ENCODE data around the gene KCNG3. TPM values are rescaled to one million over a fixed set of nuclear protein-coding genes. Genes with fewer than 3 reads are reported as not detected.

KCNG3 gene
- total RNA-seq, result 1 to 10 TPM; 1.8 to 6.9 TPM

DNA sequence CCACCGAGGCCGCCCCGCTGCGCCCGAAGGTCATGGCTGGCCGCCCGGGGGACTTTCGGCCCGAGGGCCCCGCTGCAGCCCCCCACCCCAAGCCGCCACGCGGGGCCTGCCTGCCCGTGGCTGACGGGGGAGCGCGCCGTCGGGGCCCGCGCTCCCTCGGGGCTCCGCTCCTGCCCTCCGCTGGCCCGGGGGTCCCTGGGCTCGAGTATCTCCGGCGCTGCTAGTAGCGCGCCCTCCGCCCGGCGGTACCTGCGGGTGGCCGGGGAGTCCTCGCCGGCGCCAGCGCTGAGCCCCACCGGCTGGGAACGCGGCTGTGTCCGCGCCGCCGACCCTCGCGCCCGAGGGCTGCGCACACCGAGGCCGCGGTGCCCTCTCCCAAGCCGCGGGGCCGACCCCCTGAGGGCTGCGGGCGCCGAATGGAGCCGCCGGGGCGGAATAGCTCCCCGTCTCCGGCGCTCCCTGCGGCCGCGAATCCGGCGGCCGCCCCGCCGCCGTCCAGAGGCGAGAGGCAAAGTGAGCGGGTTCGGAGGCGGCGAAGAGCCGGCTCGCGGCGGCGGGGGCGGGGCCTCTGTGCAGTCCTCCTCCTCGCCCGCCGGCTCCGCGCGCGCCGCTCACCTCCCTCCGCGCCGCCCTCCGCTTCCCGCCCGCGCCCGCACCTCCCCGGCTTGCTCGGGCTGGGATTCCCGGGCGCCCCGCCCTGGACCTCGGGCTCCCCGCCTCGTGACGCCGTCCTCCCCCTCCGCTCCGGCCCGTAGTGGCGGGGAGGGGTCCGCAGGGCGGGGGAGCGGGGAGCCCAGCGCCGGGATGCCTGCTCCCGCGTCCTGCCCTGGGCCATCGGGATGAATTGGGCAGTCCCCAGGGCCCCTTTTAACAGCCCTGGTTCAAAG, at the start of gene KCNG3:
KCNG3 (minus strand) TSS at position 515 of the 887 bp plus-strand sequence; CDS start at position 34, 481 bp downstream.
- TF ChIP-seq POLR2A (IDR thresholded peaks at IDR 0.05) (peak; percentile 27 to 40 (median 33)), CTCF (IDR thresholded peaks at IDR 0.05) (no peak)
- 3% methylated on average over 92 of the region's 123 CpGs; no CpG with 5 or more reads in 1 of the 2 donors for WGBS, 2 donors
- H3K4me3 ChIP-seq, result peak within 1 kb of the TSS; percentile 10 to 28
- H3K27ac ChIP-seq, result peak within 1 kb of the TSS in 3 of 4 donors; percentile 37 to 57 (median 50)
- no peaks in the 10 kb centered on the region for H3K36me3 ChIP-seq (replicated peaks in 1 of 2; ENCODE audit: insufficient read depth in 1 of 2, low read depth in 2 of 2)
- peaks cover 28% of the 10 kb centered on the region for H3K4me1 ChIP-seq
- peaks cover 0 to 8% of the 10 kb centered on the region in 2 donors for H3K27me3 ChIP-seq
- intact Hi-C loops (cut with DNase I), result no loop called here
- H3K9me3 ChIP-seq, result peaks cover 0 to 5% (median 0%) of the 10 kb centered on the region in 3 donors
- peak; percentile 62 to 79 (median 66) for DNase-seq
- peak; percentile 82 for ATAC-seq

GRCh38 chr2:42542871-42543270, 49.1 kb upstream of the KCNG3 start:
- WGBS, 2 donors, result 82 to 83% methylated on average over 4 of the region's 4 CpGs
- no peak for ATAC-seq
- TF ChIP-seq POLR2A (IDR thresholded peaks at IDR 0.05), result no peak
- TF ChIP-seq CTCF (IDR thresholded peaks at IDR 0.05), result no peak

GRCh38 chr2:42537493-42537892, 43.7 kb upstream of the KCNG3 start:
- ATAC-seq, result no peak
- intact Hi-C loops (cut with DNase I), result no loop called here

More at GRCh38 chr2:42542871-42543270, 49.1 kb upstream of the KCNG3 start:
- no peaks in the 10 kb centered on the region for H3K9me3 ChIP-seq
- no peak overlapping the region for H3K27ac ChIP-seq
- H3K36me3 ChIP-seq (replicated peaks in 1 of 2; ENCODE audit: insufficient read depth in 1 of 2, low read depth in 2 of 2), result no peaks in the 10 kb centered on the region
- H3K27me3 ChIP-seq, result no peaks in the 10 kb centered on the region
- DNase-seq, result no peak
- H3K4me1 ChIP-seq, result no peaks in the 10 kb centered on the region
- intact Hi-C loops (cut with DNase I), result no loop called here
- no peak overlapping the region for H3K4me3 ChIP-seq

DNA sequence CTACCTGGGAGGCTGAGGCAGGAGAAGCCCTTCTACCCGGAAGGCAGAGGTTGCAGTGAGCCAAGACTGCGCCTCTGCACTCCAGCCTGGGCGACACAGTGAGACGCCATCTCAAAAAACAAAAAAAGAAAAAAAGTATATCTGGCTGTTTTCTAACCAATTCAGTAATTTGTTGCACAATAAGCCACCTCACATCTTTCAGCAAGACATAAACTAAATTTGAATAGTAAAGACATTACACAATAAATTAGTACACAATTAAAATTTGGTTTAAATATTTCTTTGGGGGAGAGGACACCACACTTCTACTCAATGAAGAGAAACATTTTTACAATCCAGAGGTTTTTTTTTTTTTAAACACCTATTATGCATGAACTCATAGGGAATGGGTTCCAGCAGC, 38.6 kb upstream of the KCNG3 start:
- intact Hi-C loops (cut with DNase I), result no loop called here
- H3K4me1 ChIP-seq, result no peaks in the 10 kb centered on the region
- no peaks in the 10 kb centered on the region for H3K9me3 ChIP-seq
- TF ChIP-seq CTCF (IDR thresholded peaks at IDR 0.05) (no peak), POLR2A (IDR thresholded peaks at IDR 0.05) (no peak)
- H3K4me3 ChIP-seq, result no peak overlapping the region
- no peaks in the 10 kb centered on the region for H3K27me3 ChIP-seq
- no peak for ATAC-seq
- no peaks in the 10 kb centered on the region for H3K36me3 ChIP-seq (replicated peaks in 1 of 2; ENCODE audit: insufficient read depth in 1 of 2, low read depth in 2 of 2)
- DNase-seq, result no peak
- WGBS, 2 donors, result 94 to 98% methylated on average over 4 of the region's 4 CpGs
- no peak overlapping the region for H3K27ac ChIP-seq

More at GRCh38 chr2:42537493-42537892, 43.7 kb upstream of the KCNG3 start:
- no peak overlapping the region for H3K4me3 ChIP-seq
- H3K27ac ChIP-seq, result no peak overlapping the region
- TF ChIP-seq CTCF (IDR thresholded peaks at IDR 0.05) (no peak), POLR2A (IDR thresholded peaks at IDR 0.05) (no peak)
- H3K9me3 ChIP-seq, result no peaks in the 10 kb centered on the region
- 81 to 83% methylated on average over 3 of the region's 3 CpGs for WGBS, 2 donors
- no peaks in the 10 kb centered on the region for H3K4me1 ChIP-seq
- H3K27me3 ChIP-seq, result no peaks in the 10 kb centered on the region
- no peaks in the 10 kb centered on the region for H3K36me3 ChIP-seq (replicated peaks in 1 of 2; ENCODE audit: insufficient read depth in 1 of 2, low read depth in 2 of 2)
- no peak for DNase-seq
